Right lobe of liver (tissue), 6 donors: ENCODE data around the gene C19orf85. TPM values are rescaled to one million over a fixed set of nuclear protein-coding genes. Genes with fewer than 3 reads are reported as not detected.

Experiments
- ATAC-seq, 4 donors: fragments of 200-7000 bp; cut with Tn5 transposase; one replicate each; pipeline ENCODE4 v1.9.1; 2020; ENCODE audit warnings: mild to moderate bottlenecking in 4 of 4, moderate library complexity in 4 of 4
- DNase-seq, 3 donors: peaks; one replicate each; pipeline ENCODE4 v3.0.0-alpha.2; 2020
- H3K27ac ChIP-seq, 3 donors: fragments of 200-600 bp; one replicate each; pipeline ENCODE4 v1.8.0; 2022
- H3K27me3 ChIP-seq, 2 donors: fragments of 200-600 bp; one replicate each; pipeline ENCODE4 v1.8.0; 2022
- H3K36me3 ChIP-seq, 4 donors: fragments of 200-600 bp; sonication (generic) in 1 of 4; one replicate each; pipeline versions ENCODE4 v1.5.1 to v1.8.0; 2017 to 2022; ENCODE audit warnings: control low read depth in 1 of 4
- H3K4me1 ChIP-seq, 4 donors: fragments of 200-600 bp; sonication (generic) in 1 of 4; one replicate each; pipeline versions ENCODE4 v1.5.1 to v1.8.0; 2017 to 2022; ENCODE audit warnings: control low read depth in 1 of 4
- H3K4me3 ChIP-seq, 3 donors: fragments of 200-600 bp; one replicate each; pipeline ENCODE4 v1.8.0; 2022
- H3K9me3 ChIP-seq, 4 donors: fragments of 200-600 bp; sonication (generic) in 1 of 4; one replicate each; pipeline versions ENCODE4 v1.5.1 to v1.8.0; 2017 to 2022; ENCODE audit warnings: control low read depth in 1 of 4
- POLR2A ChIP-seq: fragments of 450-650 bp; IDR thresholded peaks from one replicate; pipeline ENCODE4 v1.6.1; 2017; ENCODE audit warnings: antibody characterized with exemption, mild to moderate bottlenecking
- WGBS: methylation state at CpG from one replicate; pipeline ENCODE4 v1.1.6; 2018; ENCODE audit warnings: low coverage, low lambda C conversion rate; ENCODE audit not compliant: insufficient coverage; ENCODE audit errors: missing lambda C conversion rate; 5-methylcytosine and 5-hydroxymethylcytosine counted together
- intact Hi-C, 2 donors: fragments of 100-400 bp; cut with DNase I; formaldehyde crosslinking; loops; one replicate each; pipeline versions ENCODE4 v1.11.2 to v1.14.1; 2022
- total RNA-seq, 6 experiments: library from RNA; depleted of rRNA in 2 of 6; stranded (reverse); fragments of >200 nt in 2 of 6; fragmentation: NEBNext Ultra II Directional in 3 of 6; extraction: Animal tissue kit (Norgen Biotek cat#: 25700) in 3 of 6; gene quantifications; one replicate each; pipeline versions ENCODE4 v1.1.0 to v1.2.4, GENCODE V29; 2016 to 2023
- TF ChIP-seq, protein P1 (sequence below), 4 donors: fragments of 200-600 bp in 3 of 4; fragments of 450-650 bp in 1 of 4; IDR thresholded peaks; one replicate each; pipeline versions ENCODE4 v1.5.1 to v1.8.0; 2016 to 2022; ENCODE audit warnings: antibody characterized with exemption in 4 of 4, mild to moderate bottlenecking in 2 of 4
- donor health status: DM: no; HTN: yes; CAD: no.
- donor health status: DM: no; HTN: no; CAD: no.
- donor health status: DM: no; HTN: no; CAD: no.
- donor health status: DM: no; HTN: yes; CAD: no.
- donor health status: DM: no; HTN: yes; CAD: no.

The C19orf85 gene
- total RNA-seq, 6 experiments from 2014 or later: not detected

DNA sequence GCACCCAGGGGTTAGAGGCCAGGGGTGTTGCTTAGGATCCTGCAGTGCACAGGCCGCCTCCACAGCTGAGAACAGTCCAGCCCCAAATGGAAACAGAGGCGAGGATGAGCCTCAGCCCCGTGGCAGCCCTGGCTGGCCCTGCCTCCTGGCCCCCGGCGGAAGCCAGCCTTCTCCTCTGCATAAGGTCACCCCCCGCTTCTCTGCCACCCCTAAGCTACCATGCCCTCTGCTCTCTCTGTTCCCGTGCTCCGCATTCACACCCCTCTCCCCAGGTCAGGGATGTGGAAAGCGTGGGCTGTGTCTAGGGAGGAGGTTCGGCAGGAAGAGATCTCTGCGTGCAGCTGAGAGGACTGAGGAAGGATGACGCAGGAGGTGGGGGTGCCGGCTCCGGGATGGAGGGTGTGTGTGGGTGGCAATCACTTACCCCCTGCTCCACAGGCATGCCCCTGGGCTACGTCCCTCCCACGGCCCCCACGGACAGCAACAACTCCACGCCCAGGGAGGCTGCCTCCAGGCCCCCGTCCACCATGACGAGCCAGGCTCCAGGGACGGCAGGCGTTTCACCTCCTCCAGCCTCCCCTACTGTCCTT lies 29.7 kb upstream of the C19orf85 start:
- H3K27me3 ChIP-seq: no peaks in the 10 kb centered on the region
- 17% methylated on average over 5 of the region's 22 CpGs for WGBS
- no peak for DNase-seq

DNA sequence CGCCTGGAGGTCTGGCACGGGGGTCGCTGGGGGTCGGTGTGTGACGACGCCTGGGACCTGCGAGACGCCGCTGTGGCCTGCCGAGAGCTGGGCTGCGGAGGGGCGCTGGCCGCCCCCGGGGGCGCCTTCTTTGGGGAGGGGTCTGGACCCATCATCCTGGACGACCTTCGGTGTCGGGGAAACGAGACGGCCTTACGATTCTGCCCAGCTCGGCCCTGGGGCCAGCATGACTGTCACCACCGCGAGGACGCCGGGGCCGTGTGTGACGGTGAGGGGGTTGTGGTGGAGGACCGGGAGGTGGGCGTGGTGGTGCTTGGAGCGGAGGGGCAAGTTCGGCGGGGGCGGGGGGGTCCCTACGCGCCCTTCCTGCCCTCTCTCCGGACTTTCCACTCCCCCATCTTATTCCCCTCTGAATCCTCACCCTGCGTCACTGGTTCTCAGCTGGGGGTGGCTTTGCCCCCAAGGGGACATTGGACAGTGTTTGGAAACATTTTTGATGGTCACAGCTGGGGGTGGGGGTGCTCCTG lies 29.2 kb upstream of the C19orf85 start:
- DNase-seq (no peak), ATAC-seq (no peak)
- TF ChIP-seq POLR2A: no peak
- TF ChIP-seq, protein P1, sequence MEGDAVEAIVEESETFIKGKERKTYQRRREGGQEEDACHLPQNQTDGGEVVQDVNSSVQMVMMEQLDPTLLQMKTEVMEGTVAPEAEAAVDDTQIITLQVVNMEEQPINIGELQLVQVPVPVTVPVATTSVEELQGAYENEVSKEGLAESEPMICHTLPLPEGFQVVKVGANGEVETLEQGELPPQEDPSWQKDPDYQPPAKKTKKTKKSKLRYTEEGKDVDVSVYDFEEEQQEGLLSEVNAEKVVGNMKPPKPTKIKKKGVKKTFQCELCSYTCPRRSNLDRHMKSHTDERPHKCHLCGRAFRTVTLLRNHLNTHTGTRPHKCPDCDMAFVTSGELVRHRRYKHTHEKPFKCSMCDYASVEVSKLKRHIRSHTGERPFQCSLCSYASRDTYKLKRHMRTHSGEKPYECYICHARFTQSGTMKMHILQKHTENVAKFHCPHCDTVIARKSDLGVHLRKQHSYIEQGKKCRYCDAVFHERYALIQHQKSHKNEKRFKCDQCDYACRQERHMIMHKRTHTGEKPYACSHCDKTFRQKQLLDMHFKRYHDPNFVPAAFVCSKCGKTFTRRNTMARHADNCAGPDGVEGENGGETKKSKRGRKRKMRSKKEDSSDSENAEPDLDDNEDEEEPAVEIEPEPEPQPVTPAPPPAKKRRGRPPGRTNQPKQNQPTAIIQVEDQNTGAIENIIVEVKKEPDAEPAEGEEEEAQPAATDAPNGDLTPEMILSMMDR (IDR thresholded peaks at IDR 0.05): no peak
- H3K4me3 ChIP-seq: peak overlapping the region in 2 of 3 donors; percentile 12 to 19
- H3K27me3 ChIP-seq: no peaks in the 10 kb centered on the region
- WGBS: no CpG with 5 or more reads among the region's 38 CpGs
- H3K36me3 ChIP-seq: no peaks in the 10 kb centered on the region
- intact Hi-C loops: loop anchor here in 1 of 2 donors (10.0 kb wide), 1 partner anchor 349 kb away; the partner anchor contains the start of gene TNNT1
- H3K9me3 ChIP-seq: no peaks in the 10 kb centered on the region
- H3K4me1 ChIP-seq: no peaks in the 10 kb centered on the region
- H3K27ac ChIP-seq: peak overlapping the region in 1 of 3 donors; percentile 43

More for the DNA sequence above, 29.7 kb upstream of the C19orf85 start:
- peak; percentile 17 to 69 (median 32) for ATAC-seq
- Histone ChIP-seq H3K4me3 (peak overlapping the region; percentile 12 to 19 (median 16)), H3K4me1 (no peaks in the 10 kb centered on the region), H3K27ac (peak overlapping the region in 1 of 3 donors; percentile 43), H3K9me3 (no peaks in the 10 kb centered on the region), H3K36me3 (no peaks in the 10 kb centered on the region)
- intact Hi-C loops: loop anchor here in 1 of 2 donors (10.0 kb wide), 1 partner anchor 349 kb away; the partner anchor contains the start of gene TNNT1
- TF ChIP-seq, protein P1 (IDR thresholded peaks at IDR 0.05): no peak
- no peak for TF ChIP-seq POLR2A

DNA sequence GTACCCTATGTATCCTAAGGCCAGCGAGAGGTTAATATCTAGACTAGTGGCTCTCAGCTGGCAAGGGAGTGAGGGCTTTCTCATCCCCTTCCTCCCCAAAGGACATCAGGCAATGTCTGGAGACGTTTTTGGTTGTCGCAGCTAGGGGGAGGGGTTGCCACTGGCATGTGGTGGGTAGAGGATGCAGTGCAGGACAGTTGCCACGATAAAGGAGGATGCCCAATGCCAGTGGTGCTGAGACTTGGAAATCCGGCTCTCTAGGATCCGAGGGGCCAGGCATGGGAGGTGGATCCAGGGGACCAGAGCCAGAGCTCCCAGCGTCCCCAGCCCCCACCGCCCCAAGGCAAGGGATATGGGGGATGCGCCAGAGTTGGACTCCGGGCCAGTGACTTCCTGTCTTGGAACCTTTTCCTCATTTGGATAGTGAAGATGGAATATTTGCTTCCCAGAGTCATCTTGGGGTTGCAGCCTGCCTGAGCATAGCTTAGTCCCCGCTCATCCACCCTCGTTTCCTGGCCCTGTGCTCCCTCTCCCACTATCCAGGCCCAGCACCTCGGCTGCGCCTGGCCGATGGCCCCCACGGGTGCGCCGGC lies 28.6 kb upstream of the C19orf85 start:
- peak in 1 of 4 donors; percentile 18 for ATAC-seq
- Histone ChIP-seq H3K27ac (peak overlapping the region in 1 of 3 donors; percentile 43), H3K4me1 (no peaks in the 10 kb centered on the region), H3K36me3 (no peaks in the 10 kb centered on the region), H3K4me3 (peak overlapping the region in 1 of 3 donors; percentile 19), H3K9me3 (no peaks in the 10 kb centered on the region), H3K27me3 (no peaks in the 10 kb centered on the region)
- intact Hi-C loops: loop anchor here in 1 of 2 donors (10.0 kb wide), 1 partner anchor 348 kb away; the partner anchor contains the start of gene TNNT1
- DNase-seq: no peak
- WGBS: 43% methylated on average over 8 of the region's 18 CpGs
- TF ChIP-seq, protein P1 (IDR thresholded peaks at IDR 0.05): no peak
- no peak for TF ChIP-seq POLR2A

DNA sequence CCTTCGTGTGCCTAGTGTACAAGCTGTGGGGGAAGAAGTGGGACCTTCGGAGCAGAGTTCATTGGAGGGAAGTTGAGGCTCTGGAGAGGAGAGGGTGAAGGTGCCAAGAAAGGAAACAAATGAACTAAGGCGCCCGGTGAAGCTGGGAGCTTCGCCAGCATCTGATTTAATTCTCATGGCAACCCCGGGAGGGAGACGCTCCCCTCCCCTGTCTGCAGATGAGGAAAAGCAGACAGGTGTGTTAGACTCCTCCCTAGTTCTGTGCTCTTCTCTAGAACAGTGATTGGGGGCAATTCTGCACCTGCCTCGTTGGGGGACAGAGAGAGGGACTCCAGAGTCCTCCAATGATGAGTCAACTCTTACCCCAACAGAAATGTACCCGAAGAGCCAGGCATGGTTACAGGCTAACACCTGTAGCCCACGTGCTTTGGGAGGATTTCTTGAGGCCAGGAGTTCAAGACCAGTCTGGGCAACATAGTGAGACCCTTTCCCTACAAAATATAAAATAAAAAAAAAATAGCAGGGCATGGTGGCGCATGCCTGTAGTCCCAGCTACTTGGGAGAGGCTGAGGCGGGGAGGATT lies 27.9 kb upstream of the C19orf85 start:
- 59% methylated on average over 9 of the region's 12 CpGs for WGBS
- Histone ChIP-seq H3K9me3 (no peaks in the 10 kb centered on the region), H3K4me3 (no peak overlapping the region), H3K27me3 (no peaks in the 10 kb centered on the region), H3K36me3 (no peaks in the 10 kb centered on the region), H3K27ac (no peak overlapping the region), H3K4me1 (no peaks in the 10 kb centered on the region)
- no peak for TF ChIP-seq POLR2A
- TF ChIP-seq, protein P1 (IDR thresholded peaks at IDR 0.05): no peak
- ATAC-seq (no peak), DNase-seq (no peak)
- intact Hi-C loops: loop anchor here in 1 of 2 donors (10.0 kb wide), 1 partner anchor 348 kb away; the partner anchor contains the start of gene TNNT1
